ENCODE data around the gene CYP27C1.

The CYP27C1 gene

GRCh38 chr2:127191331-127192219 lies 28.5 kb downstream of the CYP27C1 start:
- DNase-seq: no peak

- no peak for DNase-seq
Measured at GRCh38 chr2:127188797-127189196, 31.3 kb downstream of the CYP27C1 start.

GRCh38 chr2:127187831-127188230 lies 32.3 kb downstream of the CYP27C1 start:
- DNase-seq: no peak

- no peak for DNase-seq
Measured at GRCh38 chr2:127187081-127187775, 32.9 kb downstream of the CYP27C1 start.

GRCh38 chr2:127185705-127186104 lies 34.4 kb downstream of the CYP27C1 start:
- no peak for DNase-seq

- DNase-seq: no peak
Measured at GRCh38 chr2:127185093-127185492, 35.0 kb downstream of the CYP27C1 start.

GRCh38 chr2:127183771-127184170 lies 36.3 kb downstream of the CYP27C1 start:
- no peak for DNase-seq

- DNase-seq: no peak
Measured at GRCh38 chr2:127182626-127183458, 37.3 kb downstream of the CYP27C1 start.

- no peak for DNase-seq
Measured at GRCh38 chr2:127181851-127182250, 38.2 kb downstream of the CYP27C1 start.

GRCh38 chr2:127179766-127180165 lies 40.3 kb downstream of the CYP27C1 start:
- DNase-seq: no peak

GRCh38 chr2:127177617-127178263 lies 42.4 kb downstream of the CYP27C1 start:
- DNase-seq: no peak

GRCh38 chr2:127176371-127177311 lies 43.5 kb downstream of the CYP27C1 start:
- no peak for DNase-seq

GRCh38 chr2:127175751-127176354 lies 44.2 kb downstream of the CYP27C1 start:
- no peak for DNase-seq

- DNase-seq: no peak
Measured at GRCh38 chr2:127175041-127175721, 44.9 kb downstream of the CYP27C1 start.

GRCh38 chr2:127174640-127175039 lies 45.5 kb downstream of the CYP27C1 start:
- DNase-seq: no peak

GRCh38 chr2:127174136-127174535 lies 46.0 kb downstream of the CYP27C1 start:
- no peak for DNase-seq

GRCh38 chr2:127173057-127173456 lies 47.0 kb downstream of the CYP27C1 start:
- DNase-seq: no peak

GRCh38 chr2:127172306-127172705 lies 47.8 kb downstream of the CYP27C1 start:
- DNase-seq: no peak

- DNase-seq: no peak
Measured at GRCh38 chr2:127170452-127171197, 49.5 kb downstream of the CYP27C1 start.

GRCh38 chr2:127170021-127170420 lies 50.1 kb downstream of the CYP27C1 start:
- DNase-seq: no peak
